HEK293 (cell line): ENCODE measurements around the gene APOL2.

Experiments
- BCL11B ChIP-seq: fragments of 450-650 bp; formaldehyde crosslinking; IDR thresholded peaks from 2 replicates; pipeline ENCODE4 v1.5.1; 2016; ENCODE audit warnings: low read depth, missing biosample characterization, missing genetic modification characterization
- KLF10 ChIP-seq: fragments of 450-650 bp; IDR thresholded peaks from 2 replicates; pipeline ENCODE4 v1.5.1; 2018; ENCODE audit warnings: missing biosample characterization, mild to moderate bottlenecking, missing genetic modification characterization
- RBAK ChIP-seq: fragments of 450-650 bp; formaldehyde crosslinking; IDR thresholded peaks from 2 replicates; pipeline ENCODE4 v1.5.1; 2016; ENCODE audit warnings: missing biosample characterization, missing genetic modification characterization
- SP7 ChIP-seq: fragments of 450-650 bp; formaldehyde crosslinking; IDR thresholded peaks from 2 replicates; pipeline ENCODE4 v1.5.1; 2016; ENCODE audit warnings: missing biosample characterization, missing genetic modification characterization
- ZBTB48 ChIP-seq: fragments of 450-650 bp; formaldehyde crosslinking; IDR thresholded peaks from 2 replicates; pipeline ENCODE4 v1.5.1; 2016; ENCODE audit warnings: missing biosample characterization, missing genetic modification characterization
- ZNF155 ChIP-seq: fragments of 450-650 bp; formaldehyde crosslinking; IDR thresholded peaks from 2 replicates; pipeline ENCODE4 v1.5.1; 2016; ENCODE audit warnings: missing biosample characterization, missing genetic modification characterization
- ZNF221 ChIP-seq: fragments of 450-650 bp; formaldehyde crosslinking; IDR thresholded peaks from 2 replicates; pipeline ENCODE4 v1.5.1; 2017; ENCODE audit warnings: missing biosample characterization, missing genetic modification characterization, borderline replicate concordance
- ZNF324 ChIP-seq: fragments of 450-650 bp; formaldehyde crosslinking; IDR thresholded peaks from 2 replicates; pipeline ENCODE4 v1.5.1; 2016; ENCODE audit warnings: missing biosample characterization, missing genetic modification characterization
- ZNF350 ChIP-seq: fragments of 450-650 bp; formaldehyde crosslinking; IDR thresholded peaks from 2 replicates; pipeline ENCODE4 v1.5.0; 2017; ENCODE audit warnings: missing biosample characterization, mild to moderate bottlenecking, missing genetic modification characterization
- ZNF555 ChIP-seq: fragments of 450-650 bp; formaldehyde crosslinking; conservative IDR thresholded peaks from 2 replicates; pipeline ENCODE4 v1.5.1; 2017; ENCODE audit warnings: missing biosample characterization, mild to moderate bottlenecking, missing genetic modification characterization, inconsistent platforms
- ZNF561 ChIP-seq: fragments of 450-650 bp; IDR thresholded peaks from 2 replicates; pipeline ENCODE4 v1.5.1; 2018; ENCODE audit warnings: missing biosample characterization, missing genetic modification characterization, borderline replicate concordance
- ZNF600 ChIP-seq: fragments of 450-650 bp; formaldehyde crosslinking; IDR thresholded peaks from 2 replicates; pipeline ENCODE4 v1.5.1; 2016; ENCODE audit warnings: missing biosample characterization, missing genetic modification characterization
- ZNF629 ChIP-seq: fragments of 450-650 bp; formaldehyde crosslinking; IDR thresholded peaks from 2 replicates; pipeline ENCODE4 v1.5.1; 2017; ENCODE audit warnings: missing biosample characterization, missing genetic modification characterization
- ZNF654 ChIP-seq: fragments of 450-650 bp; formaldehyde crosslinking; IDR thresholded peaks from 2 replicates; pipeline ENCODE4 v1.5.1; 2016; ENCODE audit warnings: low read depth, missing biosample characterization, missing genetic modification characterization
- ZSCAN23 ChIP-seq: fragments of 450-650 bp; formaldehyde crosslinking; IDR thresholded peaks from 2 replicates; pipeline ENCODE4 v1.5.1; 2016; ENCODE audit warnings: missing biosample characterization, missing genetic modification characterization
- TF ChIP-seq, protein P1 (sequence below): fragments of 450-650 bp; formaldehyde crosslinking; IDR thresholded peaks from 2 replicates; pipeline ENCODE4 v1.5.1; 2017; ENCODE audit warnings: missing biosample characterization, missing genetic modification characterization
- TF ChIP-seq, protein P2 (sequence below): fragments of 450-650 bp; formaldehyde crosslinking; conservative IDR thresholded peaks from 2 replicates; pipeline ENCODE4 v1.5.1; 2016; ENCODE audit warnings: low read depth, missing biosample characterization, missing genetic modification characterization
- TF ChIP-seq, protein P3 (sequence below): fragments of 450-650 bp; formaldehyde crosslinking; IDR thresholded peaks from 2 replicates; pipeline ENCODE4 v1.5.1; 2016; ENCODE audit warnings: missing biosample characterization, missing genetic modification characterization
- TF ChIP-seq, protein P4 (sequence below): fragments of 450-650 bp; formaldehyde crosslinking; IDR thresholded peaks from 2 replicates; pipeline ENCODE4 v1.5.1; 2016; ENCODE audit warnings: missing biosample characterization, missing genetic modification characterization

Gene APOL2

DNA sequence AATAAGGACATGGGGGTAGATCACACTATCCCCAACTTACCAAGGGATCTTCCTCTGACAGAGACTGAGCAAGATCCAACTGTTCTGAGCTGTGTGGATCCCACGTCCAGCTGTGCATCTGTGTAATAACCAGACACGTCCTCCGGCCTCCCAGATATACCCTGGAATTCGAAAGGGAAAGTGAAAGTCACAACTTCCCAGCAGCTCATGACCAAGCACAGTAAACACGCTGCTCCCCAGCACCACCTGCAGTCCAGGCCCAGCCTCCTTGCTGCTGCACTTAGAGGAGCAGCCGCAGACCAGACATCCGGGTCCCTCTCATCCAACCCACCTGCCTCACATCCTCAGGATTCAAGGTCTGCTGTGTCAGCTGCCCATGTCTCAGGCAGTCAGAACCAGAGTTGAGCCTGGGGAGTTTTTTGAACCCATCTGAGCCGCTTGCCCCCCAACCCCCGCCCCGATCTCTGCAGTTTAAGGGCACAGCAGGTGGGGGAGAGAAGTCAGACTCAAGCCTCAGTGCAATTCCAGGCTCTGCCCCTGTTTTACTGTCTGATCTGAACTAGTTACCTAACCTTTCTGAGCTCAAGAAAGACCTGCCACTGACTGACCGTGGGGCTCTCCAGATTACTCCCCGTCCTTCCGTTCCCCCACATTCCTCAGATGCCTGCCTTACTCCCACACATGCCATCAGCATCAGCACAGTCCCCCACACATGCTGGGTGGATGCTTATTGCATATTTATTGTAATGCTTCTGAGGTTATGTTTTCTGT, at the start of gene APOL2 (continued):
- TF ChIP-seq SP7 (tag by site-specific recombination) (peak; percentile 31; the same call in 1 of the 2 replicates), ZNF654 (tag by site-specific recombination) (peak; percentile 45), RBAK (tag by site-specific recombination) (no peak), ZNF221 (tag by site-specific recombination) (no peak), ZSCAN23 (tag by site-specific recombination) (no peak), ZNF324 (tag by site-specific recombination) (peak; percentile 43; the same call in 1 of the 2 replicates), ZNF155 (tag by site-specific recombination) (no peak), ZNF629 (peak; percentile 43), KLF10 (tag by site-specific recombination) (peak; percentile 70), ZBTB48 (tag by site-specific recombination) (peak; percentile 46; the same call in 1 of the 2 replicates), ZNF350 (no peak), ZNF600 (tag by site-specific recombination) (peak; percentile 81), BCL11B (tag by site-specific recombination) (no peak), ZNF555 (tag by site-specific recombination) (no peak), ZNF561 (tag by site-specific recombination) (peak; percentile 55; the same call in 1 of the 2 replicates)
- TF ChIP-seq, protein P1, sequence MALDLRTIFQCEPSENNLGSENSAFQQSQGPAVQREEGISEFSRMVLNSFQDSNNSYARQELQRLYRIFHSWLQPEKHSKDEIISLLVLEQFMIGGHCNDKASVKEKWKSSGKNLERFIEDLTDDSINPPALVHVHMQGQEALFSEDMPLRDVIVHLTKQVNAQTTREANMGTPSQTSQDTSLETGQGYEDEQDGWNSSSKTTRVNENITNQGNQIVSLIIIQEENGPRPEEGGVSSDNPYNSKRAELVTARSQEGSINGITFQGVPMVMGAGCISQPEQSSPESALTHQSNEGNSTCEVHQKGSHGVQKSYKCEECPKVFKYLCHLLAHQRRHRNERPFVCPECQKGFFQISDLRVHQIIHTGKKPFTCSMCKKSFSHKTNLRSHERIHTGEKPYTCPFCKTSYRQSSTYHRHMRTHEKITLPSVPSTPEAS, result no peak
- TF ChIP-seq, protein P2, sequence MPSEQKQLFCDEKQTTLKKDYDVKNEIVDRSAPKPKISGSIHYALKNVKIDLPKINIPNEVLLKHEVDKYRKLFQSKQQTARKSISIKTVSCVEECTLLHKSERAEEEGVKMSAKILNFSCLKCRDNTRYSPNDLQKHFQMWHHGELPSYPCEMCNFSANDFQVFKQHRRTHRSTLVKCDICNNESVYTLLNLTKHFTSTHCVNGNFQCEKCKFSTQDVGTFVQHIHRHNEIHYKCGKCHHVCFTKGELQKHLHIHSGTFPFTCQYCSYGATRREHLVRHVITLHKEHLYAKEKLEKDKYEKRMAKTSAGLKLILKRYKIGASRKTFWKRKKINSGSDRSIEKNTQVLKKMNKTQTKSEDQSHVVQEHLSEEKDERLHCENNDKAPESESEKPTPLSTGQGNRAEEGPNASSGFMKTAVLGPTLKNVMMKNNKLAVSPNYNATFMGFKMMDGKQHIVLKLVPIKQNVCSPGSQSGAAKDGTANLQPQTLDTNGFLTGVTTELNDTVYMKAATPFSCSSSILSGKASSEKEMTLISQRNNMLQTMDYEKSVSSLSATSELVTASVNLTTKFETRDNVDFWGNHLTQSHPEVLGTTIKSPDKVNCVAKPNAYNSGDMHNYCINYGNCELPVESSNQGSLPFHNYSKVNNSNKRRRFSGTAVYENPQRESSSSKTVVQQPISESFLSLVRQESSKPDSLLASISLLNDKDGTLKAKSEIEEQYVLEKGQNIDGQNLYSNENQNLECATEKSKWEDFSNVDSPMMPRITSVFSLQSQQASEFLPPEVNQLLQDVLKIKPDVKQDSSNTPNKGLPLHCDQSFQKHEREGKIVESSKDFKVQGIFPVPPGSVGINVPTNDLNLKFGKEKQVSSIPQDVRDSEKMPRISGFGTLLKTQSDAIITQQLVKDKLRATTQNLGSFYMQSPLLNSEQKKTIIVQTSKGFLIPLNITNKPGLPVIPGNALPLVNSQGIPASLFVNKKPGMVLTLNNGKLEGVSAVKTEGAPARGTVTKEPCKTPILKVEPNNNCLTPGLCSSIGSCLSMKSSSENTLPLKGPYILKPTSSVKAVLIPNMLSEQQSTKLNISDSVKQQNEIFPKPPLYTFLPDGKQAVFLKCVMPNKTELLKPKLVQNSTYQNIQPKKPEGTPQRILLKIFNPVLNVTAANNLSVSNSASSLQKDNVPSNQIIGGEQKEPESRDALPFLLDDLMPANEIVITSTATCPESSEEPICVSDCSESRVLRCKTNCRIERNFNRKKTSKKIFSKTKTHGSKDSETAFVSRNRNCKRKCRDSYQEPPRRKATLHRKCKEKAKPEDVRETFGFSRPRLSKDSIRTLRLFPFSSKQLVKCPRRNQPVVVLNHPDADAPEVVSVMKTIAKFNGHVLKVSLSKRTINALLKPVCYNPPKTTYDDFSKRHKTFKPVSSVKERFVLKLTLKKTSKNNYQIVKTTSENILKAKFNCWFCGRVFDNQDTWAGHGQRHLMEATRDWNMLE (tag by site-specific recombination), result peak; percentile 42; the same call in 1 of the 2 replicates
- TF ChIP-seq, protein P3, sequence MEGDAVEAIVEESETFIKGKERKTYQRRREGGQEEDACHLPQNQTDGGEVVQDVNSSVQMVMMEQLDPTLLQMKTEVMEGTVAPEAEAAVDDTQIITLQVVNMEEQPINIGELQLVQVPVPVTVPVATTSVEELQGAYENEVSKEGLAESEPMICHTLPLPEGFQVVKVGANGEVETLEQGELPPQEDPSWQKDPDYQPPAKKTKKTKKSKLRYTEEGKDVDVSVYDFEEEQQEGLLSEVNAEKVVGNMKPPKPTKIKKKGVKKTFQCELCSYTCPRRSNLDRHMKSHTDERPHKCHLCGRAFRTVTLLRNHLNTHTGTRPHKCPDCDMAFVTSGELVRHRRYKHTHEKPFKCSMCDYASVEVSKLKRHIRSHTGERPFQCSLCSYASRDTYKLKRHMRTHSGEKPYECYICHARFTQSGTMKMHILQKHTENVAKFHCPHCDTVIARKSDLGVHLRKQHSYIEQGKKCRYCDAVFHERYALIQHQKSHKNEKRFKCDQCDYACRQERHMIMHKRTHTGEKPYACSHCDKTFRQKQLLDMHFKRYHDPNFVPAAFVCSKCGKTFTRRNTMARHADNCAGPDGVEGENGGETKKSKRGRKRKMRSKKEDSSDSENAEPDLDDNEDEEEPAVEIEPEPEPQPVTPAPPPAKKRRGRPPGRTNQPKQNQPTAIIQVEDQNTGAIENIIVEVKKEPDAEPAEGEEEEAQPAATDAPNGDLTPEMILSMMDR, result peak; percentile 90
- TF ChIP-seq, protein P4, sequence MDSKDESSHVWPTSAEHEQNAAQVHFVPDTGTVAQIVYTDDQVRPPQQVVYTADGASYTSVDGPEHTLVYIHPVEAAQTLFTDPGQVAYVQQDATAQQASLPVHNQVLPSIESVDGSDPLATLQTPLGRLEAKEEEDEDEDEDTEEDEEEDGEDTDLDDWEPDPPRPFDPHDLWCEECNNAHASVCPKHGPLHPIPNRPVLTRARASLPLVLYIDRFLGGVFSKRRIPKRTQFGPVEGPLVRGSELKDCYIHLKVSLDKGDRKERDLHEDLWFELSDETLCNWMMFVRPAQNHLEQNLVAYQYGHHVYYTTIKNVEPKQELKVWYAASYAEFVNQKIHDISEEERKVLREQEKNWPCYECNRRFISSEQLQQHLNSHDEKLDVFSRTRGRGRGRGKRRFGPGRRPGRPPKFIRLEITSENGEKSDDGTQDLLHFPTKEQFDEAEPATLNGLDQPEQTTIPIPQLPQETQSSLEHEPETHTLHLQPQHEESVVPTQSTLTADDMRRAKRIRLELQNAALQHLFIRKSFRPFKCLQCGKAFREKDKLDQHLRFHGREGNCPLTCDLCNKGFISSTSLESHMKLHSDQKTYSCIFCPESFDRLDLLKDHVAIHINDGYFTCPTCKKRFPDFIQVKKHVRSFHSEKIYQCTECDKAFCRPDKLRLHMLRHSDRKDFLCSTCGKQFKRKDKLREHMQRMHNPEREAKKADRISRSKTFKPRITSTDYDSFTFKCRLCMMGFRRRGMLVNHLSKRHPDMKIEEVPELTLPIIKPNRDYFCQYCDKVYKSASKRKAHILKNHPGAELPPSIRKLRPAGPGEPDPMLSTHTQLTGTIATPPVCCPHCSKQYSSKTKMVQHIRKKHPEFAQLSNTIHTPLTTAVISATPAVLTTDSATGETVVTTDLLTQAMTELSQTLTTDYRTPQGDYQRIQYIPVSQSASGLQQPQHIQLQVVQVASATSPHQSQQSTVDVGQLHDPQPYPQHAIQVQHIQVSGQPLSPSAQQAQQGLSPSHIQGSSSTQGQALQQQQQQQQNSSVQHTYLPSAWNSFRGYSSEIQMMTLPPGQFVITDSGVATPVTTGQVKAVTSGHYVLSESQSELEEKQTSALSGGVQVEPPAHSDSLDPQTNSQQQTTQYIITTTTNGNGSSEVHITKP, result 0 out of 2 replicates have a peak, but pooled peaks have one; percentile 17
